Neural cell (in vitro differentiated cells): ENCODE measurements around the gene ICA1L.

Source experiments
- REST ChIP-seq: IDR thresholded peaks from 2 replicates; pipeline ENCODE4 v1.6.1; 2012; ENCODE audit warnings: borderline replicate concordance
- TF ChIP-seq, protein P1 (sequence below): fragments of 450-650 bp; IDR thresholded peaks from 2 replicates; pipeline ENCODE4 v1.5.1; 2014; ENCODE audit warnings: antibody characterized with exemption, mild to moderate bottlenecking, moderate library complexity; ENCODE audit not compliant: poor library complexity, severe bottlenecking

GRCh38 chr2:202790676-202791075 is 80.9 kb downstream of the ICA1L start:
- TF ChIP-seq REST = no peak
- TF ChIP-seq, protein P1, sequence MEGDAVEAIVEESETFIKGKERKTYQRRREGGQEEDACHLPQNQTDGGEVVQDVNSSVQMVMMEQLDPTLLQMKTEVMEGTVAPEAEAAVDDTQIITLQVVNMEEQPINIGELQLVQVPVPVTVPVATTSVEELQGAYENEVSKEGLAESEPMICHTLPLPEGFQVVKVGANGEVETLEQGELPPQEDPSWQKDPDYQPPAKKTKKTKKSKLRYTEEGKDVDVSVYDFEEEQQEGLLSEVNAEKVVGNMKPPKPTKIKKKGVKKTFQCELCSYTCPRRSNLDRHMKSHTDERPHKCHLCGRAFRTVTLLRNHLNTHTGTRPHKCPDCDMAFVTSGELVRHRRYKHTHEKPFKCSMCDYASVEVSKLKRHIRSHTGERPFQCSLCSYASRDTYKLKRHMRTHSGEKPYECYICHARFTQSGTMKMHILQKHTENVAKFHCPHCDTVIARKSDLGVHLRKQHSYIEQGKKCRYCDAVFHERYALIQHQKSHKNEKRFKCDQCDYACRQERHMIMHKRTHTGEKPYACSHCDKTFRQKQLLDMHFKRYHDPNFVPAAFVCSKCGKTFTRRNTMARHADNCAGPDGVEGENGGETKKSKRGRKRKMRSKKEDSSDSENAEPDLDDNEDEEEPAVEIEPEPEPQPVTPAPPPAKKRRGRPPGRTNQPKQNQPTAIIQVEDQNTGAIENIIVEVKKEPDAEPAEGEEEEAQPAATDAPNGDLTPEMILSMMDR = no peak
